GM19468 (cell line): ENCODE results near the gene SNTG2.

Source experiments
- ATAC-seq: cut with Tn5 transposase; IDR thresholded peaks from one replicate; pipeline ENCODE4 v1.9.1; 2021; ENCODE audit warnings: mild to moderate bottlenecking, moderate library complexity, moderate number of reproducible peaks; ENCODE audit not compliant: unreplicated experiment; ENCODE audit errors: extremely low read depth

SNTG2 gene

GRCh38 chr2:1162768-1163584 lies 212.3 kb downstream of the SNTG2 start:
- ATAC-seq = no peak

DNA sequence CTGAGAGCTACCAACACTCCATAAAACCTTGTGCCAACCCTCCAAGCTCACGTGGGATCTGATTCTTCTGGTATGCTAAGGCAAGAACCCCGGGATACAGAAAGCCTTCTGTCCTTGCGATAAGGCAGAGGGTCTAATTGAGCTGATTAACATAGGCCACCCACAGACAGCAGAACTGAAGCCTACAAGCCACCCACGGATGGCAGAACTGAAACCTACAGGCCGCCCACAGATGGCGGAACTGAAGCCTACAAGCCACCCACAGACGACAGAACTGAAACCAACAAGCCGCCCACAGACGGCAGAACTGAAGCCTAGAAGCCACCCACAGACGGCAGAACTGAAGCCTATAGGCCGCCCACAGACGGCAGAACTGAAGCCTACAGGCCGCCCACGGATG lies 216.3 kb downstream of the SNTG2 start:
- ATAC-seq = no peak

DNA sequence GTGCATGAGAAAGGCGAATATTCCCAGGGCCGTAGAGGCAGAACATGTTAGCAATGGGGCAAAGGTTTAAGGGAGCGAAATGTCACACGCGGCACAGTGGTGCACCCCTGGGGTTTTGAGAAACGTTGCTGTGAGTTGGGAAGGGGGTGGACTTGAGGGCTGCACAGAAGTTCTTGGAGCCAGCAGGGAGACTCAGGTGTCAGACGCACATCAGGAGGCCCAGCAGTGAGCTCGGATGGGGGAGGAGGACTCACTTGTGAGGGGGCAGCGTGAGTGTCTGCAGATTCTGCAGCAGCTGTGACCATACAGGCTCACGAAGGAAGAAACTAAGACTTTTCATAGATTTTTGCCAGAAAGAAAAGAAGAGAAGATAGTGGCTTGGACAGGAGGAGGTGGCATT lies 218.2 kb downstream of the SNTG2 start:
- no peak for ATAC-seq

- ATAC-seq = no peak
Observed at GRCh38 chr2:1169291-1169949, 218.8 kb downstream of the SNTG2 start.

- ATAC-seq = no peak
Observed at GRCh38 chr2:1170241-1170640, 219.6 kb downstream of the SNTG2 start.

DNA sequence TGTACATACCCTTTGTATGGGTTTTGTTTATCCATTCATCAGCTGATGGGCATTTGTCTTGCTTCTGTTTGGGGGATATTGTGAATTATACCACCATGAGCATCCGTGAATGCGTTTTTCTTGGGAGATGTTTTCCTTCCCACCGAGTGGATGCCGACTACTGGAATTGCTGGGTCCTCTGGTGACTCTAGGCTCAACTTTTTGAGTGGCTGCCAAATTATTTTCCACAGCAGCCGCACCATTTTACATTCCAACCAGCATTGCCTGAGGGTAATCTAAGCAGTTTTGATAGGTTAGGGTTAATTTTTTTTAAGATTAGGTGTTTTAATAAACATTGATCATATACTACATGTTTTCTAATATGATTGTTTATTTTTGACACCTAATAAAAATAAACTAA lies 220.1 kb downstream of the SNTG2 start:
- ATAC-seq = no peak

DNA sequence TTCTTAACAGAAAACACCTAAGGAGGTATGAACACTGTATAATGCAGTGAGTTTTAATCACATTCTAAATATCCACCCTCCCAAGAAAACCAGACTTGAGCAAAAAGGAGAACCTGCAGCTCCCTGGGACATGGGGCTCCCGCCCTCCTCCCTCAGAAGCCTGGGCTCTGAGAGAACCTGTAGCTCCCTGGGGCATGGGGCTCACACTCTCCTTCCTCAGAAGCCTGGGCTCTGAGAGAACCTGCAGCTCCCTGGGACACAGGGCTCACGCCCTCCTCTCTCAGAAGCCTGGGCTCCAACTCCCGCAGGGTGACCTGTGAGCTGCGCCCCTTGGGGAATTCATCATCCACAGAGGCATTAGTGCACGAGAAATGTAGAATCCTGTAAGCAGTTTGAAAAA lies 222.9 kb downstream of the SNTG2 start:
- no peak for ATAC-seq

DNA sequence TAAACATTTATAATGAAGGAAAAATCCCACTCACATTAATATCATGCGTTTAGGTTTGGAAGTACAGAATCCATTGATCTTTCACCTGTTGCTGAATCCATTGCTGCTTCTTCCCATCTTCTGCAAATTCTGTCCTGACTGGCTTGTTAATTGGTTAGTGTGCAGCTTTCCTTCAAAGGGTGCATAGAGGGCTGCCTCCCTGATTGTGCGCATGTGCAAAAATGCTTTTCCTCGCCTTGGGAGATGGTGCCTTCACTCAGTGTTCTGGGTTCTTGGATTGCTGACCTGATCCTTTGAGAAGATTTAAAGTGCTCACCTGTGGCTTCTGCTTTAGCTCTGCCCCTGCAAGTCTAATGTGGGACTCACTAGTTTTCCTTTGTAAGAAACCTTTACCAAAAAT lies 231.2 kb downstream of the SNTG2 start:
- ATAC-seq = no peak

DNA sequence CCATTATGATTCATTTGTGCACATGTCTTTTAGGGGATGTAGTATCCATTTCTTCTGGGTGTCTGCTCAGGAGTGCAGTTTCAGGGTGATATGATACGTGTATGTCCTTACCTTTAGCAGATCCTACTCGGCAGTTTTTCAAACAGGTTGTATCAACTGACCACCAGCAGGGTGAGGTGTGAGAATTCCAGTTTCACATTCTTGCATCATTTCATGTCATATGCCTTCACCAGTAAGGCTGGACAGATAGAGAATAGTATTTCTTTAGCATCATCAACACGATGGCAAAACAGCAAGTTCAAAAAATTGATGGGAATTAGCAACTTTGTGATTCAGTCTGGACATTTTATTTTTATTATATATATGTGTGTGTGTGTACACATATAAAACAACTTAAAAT lies 232.7 kb downstream of the SNTG2 start:
- no peak for ATAC-seq

- ATAC-seq = no peak
Observed at GRCh38 chr2:1186421-1186820, 235.8 kb downstream of the SNTG2 start.

DNA sequence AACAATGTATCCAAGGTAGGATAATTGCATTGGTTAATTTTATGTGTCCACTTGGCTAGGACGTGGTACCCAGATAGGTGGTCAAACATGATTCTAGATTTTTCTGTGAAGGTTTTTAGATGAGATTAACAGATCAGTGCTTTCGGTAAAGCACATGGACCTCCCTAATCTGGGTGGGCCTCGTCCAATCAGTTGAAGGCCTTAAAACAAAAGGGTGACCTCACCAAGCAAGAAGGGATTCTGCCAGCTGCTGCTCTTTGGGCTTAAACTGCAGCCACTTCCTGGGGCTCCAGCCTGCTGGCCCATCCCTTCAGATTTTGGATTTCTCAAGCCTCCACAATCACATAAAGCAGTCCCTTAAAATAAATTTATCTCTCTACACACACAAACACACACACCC lies 236.5 kb downstream of the SNTG2 start:
- no peak for ATAC-seq

- no peak for ATAC-seq
Observed at GRCh38 chr2:1192121-1192520, 241.5 kb downstream of the SNTG2 start.

GRCh38 chr2:1193801-1194200 lies 243.2 kb downstream of the SNTG2 start:
- no peak for ATAC-seq

DNA sequence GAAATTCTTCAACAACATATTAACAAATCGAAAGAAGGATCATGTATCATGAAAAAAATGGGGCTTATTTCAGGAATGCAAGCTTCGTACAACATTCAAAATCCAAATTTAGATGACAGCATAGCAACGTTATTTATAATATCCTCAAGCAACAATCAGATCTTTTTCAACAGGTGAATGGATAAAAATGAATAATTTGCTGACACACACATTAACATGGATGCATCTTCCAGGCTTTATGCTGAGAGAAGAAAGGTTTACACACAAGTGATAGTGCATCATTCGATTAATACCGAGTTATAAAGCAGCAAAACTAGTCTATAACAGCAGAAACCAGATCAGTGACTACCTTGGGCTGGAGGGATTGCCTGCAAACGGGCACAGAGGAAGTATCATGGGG lies 253.1 kb downstream of the SNTG2 start:
- ATAC-seq = no peak

GRCh38 chr2:1205853-1206252 lies 255.2 kb downstream of the SNTG2 start:
- no peak for ATAC-seq

GRCh38 chr2:1207962-1208510 lies 257.4 kb downstream of the SNTG2 start:
- no peak for ATAC-seq

DNA sequence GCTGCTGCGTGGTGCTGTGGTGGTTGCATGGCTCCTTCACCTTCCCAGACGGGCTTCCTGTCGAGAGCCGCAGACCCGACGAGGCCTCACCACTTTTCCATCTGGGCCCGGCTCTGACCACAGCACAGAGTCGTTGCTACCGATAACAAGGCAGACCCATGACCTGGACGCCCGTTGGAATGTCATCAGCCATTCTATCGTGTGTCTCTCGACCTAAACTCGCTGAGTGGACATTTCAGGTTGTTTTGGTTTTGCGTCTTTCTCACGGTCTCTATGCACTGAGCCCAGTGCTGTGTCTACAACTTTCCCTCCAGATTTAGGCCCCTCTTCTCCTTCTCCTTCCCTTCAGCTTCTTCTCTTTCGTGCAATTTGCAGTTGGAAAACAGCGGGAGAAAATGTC lies 257.9 kb downstream of the SNTG2 start:
- ATAC-seq = no peak

GRCh38 chr2:1209246-1209645 lies 258.6 kb downstream of the SNTG2 start:
- no peak for ATAC-seq

DNA sequence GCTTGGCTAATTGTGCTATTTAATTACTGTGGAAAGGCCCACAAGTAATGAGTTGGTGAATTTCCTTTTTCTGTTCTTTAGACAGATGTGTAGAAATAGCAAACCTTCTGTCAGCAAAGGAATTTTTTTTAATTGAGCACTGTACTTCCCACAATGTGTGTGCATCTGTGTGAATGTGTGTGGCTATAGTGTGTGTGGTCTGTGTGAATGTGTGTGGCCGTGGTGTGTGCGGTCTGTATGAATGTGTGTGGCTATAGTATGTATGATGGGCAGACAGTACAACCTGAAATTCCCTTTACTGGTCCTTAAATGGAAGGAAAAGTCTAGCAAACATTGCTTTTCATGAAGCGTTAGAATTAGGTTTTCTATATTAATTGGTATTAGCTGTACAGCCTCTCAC lies 259.1 kb downstream of the SNTG2 start:
- ATAC-seq = no peak

GRCh38 chr2:1210352-1210751 lies 259.7 kb downstream of the SNTG2 start:
- ATAC-seq = no peak

GRCh38 chr2:1219901-1220573 lies 269.4 kb downstream of the SNTG2 start:
- ATAC-seq = no peak
